GM19351 (cell line): ENCODE data around the gene ZNF556.
A peak's percentile ranks its signal among the peaks of the same experiment; 100 is the strongest.
"Not testable (repeated sequence)": the region's sequence is repeated elsewhere in the genome, so short reads cannot be mapped to it uniquely, and the experiment has no call there.

Experiments
- ATAC-seq: cut with Tn5 transposase; IDR thresholded peaks from one replicate; pipeline ENCODE4 v1.9.1; 2021; ENCODE audit warnings: mild to moderate bottlenecking, moderate library complexity; ENCODE audit not compliant: unreplicated experiment

Gene ZNF556

GRCh38 chr19:2853015-2853606, 14.0 kb upstream of the ZNF556 start:
- ATAC-seq = no peak

- ATAC-seq = no peak
Measured at GRCh38 chr19:2854849-2855248, 12.3 kb upstream of the ZNF556 start.

DNA sequence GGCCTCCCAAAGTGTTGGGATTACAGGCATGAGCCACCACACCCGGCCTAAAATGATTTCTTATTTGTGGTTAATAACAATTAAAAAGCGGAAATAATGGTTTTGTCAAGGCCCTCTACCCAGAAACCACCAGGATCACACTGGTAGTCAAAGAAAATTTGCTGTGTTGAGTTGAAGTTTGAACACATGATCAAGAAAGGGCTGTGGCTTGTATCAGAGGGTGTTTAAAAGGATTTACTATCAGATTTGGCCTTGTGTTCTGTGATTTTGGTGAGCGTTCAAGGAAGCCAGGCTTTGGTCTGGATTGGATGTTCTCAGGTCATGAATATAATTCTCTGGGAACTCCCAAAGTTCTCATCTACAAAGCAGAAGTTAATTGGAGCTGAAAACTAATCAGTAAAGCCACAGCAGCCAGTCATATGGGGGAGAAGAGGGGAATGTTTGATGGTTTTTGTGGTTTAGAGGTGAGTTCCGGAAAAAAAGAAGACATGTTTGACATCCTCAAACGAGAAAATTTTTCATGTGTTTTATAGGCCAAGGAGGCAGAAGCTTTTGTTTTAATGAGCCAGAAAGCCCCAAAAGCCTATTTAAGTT, 10.6 kb upstream of the ZNF556 start:
- ATAC-seq = no peak

DNA sequence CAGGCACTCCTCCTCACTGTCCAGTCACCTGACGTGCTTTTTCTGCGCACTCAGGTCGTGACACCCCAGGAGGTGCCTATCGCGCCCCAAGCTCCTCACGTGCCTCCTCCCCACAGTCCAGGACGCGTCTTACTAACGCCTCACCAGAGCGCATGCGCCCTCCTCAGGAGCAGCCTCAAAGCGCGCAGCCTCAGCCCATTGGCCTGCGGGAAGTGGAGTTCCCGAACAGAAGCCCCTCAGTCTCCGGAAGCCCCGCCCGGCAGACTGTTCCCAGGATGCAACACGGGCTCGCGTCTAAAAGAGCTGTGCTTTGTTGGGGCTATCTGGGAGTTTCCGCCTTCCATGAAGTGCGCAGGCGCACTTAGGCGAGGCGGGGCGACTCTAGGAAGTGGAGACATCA, 8.3 kb upstream of the ZNF556 start:
- ATAC-seq = no peak

- ATAC-seq = no peak
Measured at GRCh38 chr19:2863816-2864215, 3.3 kb upstream of the ZNF556 start.

DNA sequence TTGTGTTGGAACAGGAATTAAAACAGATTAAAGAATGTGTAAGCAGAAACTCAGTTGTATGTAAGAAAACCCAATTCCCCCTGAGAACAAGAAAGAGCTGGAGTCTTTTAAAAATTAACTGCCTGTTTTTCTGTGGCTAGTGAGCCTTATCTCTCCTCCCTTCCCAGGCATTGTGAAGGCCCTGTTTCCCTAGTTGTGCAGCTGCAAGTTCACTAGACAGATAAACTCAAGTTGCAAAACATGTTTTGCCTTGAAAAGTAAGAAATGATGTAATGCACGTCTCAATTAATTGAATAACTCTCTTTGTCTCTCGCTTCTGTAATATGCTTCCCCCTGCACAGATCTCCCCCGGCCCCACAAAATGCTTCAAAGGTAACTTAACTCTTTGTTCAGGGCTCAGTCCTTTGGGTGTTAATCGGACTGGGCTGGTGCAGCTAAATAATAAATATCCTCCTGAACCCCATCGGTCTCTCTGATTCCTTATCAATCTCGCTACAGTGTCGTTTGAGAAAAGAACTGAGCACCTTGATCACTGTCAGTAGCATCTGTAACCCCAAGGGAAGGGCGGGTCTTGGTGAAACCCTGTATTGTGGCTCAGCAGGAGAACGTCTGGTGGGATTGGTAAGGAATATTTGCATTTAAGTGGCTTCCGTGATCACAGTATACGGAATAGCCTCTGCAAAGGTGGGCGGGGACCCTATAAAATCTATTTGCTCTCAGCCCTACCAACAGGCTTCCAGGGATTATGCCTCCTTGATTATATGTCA, 1.6 kb upstream of the ZNF556 start:
- no peak for ATAC-seq

GRCh38 chr19:2866495-2867024, 575 bp upstream of the ZNF556 start:
- ATAC-seq = no peak

DNA sequence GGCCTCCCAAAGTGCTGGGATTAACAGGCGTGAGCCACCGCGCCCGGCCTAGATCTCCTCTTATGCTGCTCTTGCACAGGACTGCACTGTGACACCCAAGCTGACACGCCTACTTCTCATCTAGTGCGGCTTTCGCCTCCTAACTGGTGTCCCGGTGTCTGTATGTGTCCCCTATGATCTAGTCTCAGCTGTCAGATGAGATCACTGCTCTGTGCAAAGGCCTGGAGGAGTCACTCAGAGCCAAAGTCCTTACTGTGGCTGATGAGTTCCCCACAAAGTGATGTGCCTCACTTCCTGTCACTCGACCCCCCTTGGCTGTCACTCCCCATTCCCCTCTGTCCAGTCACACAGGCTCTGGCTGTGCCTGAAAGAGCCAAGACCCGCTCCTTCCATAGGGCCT, 2.5 kb downstream of the ZNF556 start:
- no peak for ATAC-seq

- not testable (repeated sequence) for ATAC-seq
Measured at GRCh38 chr19:2872175-2872574, 5.0 kb downstream of the ZNF556 start.

DNA sequence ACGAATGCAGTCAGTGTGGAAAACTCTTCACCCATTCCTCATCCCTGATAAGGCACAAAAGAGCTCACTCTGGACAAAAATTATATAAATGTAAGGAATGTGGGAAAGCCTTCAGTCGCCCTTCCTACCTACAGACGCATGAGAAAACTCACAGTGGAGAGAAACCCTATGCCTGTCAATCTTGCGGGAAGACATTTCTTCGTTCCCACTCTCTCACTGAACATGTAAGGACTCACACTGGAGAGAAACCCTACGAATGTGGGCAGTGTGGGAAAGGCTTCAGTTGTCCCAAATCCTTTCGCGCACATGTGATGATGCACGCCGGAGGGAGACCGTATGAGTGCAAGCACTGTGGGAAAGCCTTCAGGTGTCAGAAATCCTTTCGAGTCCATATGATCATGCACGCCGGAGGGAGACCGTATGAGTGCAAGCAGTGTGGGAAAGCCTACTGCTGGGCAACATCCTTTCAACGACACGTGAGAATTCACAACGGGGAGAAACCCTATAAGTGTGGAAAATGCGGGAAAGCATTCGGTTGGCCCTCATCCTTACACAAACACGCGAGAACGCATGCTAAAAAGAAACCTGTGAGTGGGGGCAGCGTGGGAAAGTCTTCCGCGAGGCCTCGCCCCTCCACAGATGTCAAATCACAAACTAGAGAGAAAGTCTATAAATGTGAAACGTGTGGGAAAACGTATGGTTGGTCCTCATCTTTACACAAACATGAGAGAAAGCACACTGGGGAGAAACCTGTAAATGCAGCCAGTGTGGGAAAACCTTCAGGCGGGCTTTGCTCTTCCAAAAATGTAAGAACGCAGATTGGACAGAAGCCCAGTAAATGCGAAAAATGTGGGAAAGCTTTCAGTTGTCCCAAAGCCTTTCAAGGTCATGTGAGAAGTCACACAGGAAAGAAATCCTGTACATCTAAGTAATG, 10.5 kb downstream of the ZNF556 start:
- no peak for ATAC-seq

- no peak for ATAC-seq
Measured at GRCh38 chr19:2883686-2884439, 16.7 kb downstream of the ZNF556 start.

- ATAC-seq = no peak
Measured at GRCh38 chr19:2885736-2886135, 18.6 kb downstream of the ZNF556 start.

DNA sequence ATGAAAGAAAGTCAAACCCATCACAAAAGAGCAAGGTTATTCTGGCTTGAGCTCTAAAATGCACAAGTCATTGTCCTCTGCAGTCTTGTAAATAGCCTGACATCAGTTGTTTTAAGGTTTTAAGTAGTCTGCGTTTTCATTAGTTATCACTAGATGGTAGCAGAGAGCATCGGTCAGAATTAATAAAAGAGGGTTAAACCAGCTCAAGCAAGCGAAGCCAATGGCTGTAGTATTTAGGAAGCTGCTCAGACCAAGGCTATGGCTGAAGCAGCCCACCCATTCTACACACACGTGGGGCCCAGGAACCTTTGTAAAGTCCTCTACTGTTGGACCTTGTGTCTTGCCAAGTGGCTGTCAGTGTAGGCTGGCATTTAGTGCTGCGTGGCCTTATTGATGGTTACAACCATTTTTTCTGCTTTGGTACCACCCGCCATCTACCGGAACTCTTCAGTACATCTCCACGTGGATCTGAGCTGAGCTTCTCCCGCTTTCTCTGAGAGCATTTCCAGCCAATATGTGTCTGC, 20.3 kb downstream of the ZNF556 start:
- no peak for ATAC-seq

DNA sequence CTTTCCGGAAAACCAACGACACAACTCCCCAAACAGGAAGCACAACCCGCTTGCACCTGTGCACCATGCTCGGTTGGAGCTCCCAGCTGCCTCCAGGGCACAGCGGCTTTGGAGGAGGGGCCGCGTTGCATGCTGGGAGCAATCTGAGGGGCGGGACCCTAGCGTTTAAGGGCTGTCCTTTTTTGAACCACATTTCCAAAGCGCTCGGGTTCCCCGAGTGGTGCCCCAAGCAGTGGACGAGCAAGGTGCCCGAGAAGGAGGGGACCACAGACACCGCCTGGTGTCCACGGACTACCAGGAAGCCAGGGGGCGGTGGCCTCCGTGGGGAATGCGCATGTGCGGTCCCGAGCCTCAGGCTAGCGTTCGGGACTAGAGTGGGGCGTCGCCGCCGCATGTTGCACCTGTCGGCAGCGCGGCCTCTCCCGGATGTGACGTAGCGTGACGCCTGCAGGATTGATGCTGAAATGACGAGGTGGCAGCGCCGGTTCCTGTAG, 21.6 kb downstream of the ZNF556 start:
- no peak for ATAC-seq

- ATAC-seq = not testable (repeated sequence)
Measured at GRCh38 chr19:2890531-2890930, 23.4 kb downstream of the ZNF556 start.

DNA sequence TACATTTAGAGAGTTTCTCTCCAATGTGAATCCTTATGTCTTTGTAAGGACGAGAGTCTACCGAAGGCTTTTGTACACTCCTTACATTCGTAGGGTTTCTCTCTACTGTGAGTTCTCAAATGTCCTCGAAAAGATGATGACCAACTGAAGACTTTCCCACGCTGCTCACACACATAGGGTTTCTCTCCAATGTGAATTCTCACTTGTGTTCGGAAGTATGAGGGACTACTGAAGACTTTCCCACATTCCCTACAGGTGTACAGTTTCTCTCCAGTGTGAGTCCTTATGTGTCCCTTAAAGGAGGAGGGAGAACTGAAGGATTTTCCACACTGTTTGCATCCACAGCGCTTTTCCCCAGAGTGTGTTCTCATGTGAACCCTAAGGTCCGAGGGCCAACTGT, 29.6 kb downstream of the ZNF556 start:
- ATAC-seq = no peak

GRCh38 chr19:2900296-2901252, 33.4 kb downstream of the ZNF556 start, which contains the start of gene ZNF57:
ZNF57 (plus strand) TSS chr19:2900928; CDS start chr19:2901046, 118 bp downstream.
- ATAC-seq = peak; percentile 98

DNA sequence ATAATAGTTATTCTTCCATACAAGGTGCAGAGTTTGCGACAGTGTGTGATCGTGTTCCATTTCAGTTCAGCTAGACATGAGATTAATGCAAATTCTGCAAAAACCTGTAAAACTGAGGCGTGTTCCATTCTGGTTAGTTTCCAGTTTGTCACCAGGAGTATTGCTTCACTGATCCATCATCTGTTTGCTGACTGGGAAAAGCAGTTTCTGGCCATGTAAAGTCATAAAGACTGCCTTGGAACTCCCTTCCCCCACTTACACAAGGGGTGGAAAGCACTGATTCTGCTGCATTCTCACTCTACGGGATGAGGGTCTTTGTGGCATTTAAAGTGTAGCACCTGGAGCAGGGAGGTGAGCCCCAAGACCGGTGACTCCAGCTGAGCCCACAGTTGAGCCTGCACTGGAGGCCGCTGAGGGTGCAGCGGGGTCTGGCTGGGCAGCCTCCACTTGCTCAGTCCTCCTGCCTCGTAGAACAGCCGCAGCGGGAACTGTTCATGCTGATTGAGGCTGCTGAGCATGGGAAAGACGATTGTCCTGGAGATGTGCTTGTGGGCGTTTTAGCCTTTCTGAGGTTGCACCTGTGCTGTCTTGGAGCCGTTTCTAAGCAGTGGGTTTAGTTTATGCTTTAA, 35.6 kb downstream of the ZNF556 start:
- no peak for ATAC-seq
